HG03378 (cell line): ENCODE measurements around the gene AHNAK2.

Experiments used
- ATAC-seq: cut with Tn5 transposase; IDR thresholded peaks from one replicate; pipeline ENCODE4 v1.9.1; 2021; ENCODE audit warnings: mild to moderate bottlenecking, moderate library complexity; ENCODE audit not compliant: unreplicated experiment

AHNAK2 gene

DNA sequence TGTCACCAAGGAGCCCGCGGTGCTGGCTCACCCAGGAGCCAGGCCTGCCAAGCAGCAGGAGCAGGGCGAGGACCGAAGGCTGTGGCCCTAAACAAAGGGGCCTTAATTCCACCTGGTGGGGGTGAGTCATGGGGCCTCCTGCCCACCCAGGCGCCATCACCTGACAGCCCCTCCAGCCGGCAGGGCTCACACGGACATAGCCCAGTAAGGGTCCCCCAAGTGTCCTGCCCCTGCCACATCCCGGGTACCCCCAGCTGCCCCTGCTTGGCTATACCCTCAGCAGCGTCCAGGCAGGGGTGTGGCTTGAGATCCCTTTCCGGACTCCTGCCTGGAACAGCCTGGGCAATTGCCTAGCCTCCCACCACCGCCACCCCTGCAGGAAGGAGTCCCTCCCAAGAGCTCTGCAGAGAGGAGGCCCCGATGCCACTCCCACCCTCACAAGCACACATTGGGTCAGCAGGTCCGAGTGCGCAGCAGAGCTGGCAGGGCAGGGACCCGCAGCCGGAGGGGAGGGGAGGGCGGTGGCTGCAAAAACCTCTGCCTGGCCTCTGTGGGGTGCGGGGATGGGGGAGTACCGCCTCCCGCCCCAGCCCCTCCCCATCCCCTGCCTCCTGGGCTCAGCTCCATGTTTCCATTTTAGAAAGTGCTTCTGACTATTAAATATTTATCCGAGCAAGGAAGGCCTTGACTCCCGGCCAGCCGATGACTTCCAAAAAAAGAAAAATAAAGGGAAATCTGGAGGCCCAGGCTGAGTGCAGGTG is 4.6 kb downstream of the AHNAK2 start:
- no peak for ATAC-seq

DNA sequence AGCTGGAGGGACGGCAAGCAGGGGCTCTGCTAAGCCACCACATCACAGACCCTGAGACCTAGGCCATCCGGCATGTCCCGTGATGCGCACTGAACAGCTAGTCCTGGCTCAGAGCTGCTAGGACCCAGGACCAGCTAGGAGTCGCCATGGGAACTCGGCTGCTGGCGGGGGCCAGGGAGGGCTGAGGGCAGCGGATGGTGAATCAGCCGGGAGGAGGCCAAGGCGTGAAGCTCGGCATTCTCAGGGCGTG is 5.1 kb downstream of the AHNAK2 start:
- ATAC-seq = no peak

DNA sequence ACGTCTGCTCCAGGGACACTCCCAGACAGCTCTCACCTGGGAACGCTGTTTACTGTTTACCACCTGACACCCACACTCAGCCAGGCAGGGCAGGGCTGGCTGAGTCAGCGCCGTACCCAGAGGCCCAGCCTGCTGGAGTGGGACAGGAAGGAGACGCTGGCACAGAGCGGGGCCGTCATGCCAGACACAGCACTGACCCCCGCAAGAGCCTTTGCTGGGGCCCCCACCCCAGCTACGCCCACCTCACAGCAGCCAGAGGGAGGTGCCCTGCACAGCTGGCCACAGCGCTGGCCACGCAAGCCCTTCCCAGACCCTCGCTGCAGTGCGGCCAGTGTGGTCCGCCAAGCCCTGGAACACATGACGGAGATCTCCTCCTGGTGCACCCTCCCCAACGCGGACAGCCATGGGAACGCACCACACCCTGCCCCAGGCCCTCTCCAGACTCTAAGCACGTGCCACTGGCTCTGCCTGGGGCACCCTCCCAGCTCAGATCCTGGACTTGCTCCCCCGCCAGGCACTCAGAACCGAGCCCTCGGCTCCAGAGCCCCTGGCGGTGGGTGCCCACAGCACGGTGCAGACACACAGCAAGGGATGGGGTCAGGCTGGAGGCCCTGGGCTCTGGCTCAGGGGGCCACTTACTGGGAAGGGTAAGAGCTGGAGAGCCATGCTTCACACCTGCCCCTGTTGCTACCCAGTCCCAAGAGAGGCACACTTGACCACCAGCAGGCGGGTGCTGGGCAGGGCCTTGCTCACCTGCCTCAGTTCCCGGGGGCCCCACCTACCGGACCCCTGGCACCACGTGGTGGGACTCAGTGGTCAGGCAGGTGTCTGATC is 5.7 kb downstream of the AHNAK2 start:
- no peak for ATAC-seq

GRCh38 chr14:104971447-104972240 is 6.5 kb downstream of the AHNAK2 start:
- no peak for ATAC-seq

DNA sequence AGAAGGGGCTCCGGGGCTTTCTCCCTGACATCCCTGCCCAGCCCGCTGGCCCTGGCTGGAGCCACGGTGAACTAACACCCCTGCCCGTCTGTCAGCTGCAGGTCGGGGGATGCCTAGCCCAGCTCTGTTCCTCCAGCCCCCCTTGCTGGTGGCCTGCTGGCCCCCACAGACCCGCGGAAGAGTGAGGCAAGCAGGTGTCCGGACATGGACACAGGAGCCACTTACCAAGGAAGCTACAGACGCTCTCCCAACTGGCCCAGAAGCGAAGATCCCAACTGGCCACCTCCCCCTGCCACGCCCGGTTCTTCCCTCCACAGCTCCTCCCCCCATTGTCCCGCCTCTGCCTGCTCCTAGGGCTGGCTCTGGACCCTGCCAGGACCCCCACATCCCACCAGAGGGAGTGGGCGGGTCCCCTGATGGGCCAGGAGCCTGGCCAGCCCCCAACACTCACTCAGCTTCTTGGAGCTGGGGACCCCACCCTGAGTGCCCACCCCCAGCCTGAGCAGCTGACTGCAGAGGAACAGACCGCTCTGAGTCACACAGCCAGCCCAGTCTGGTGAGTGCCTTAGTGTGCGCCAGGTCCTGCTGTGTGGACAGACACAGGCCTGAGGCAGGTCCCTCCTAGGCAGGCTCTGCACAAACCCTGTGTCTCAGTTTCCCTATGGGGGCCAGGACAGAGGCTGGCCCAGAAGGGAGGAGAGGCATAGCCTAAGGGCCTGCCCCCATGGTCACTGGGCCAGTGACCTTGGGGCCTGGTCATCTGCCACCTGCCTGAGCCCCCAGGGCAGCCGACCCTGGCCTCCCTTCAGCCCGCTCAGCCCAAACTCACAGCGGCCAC is 7.7 kb downstream of the AHNAK2 start:
- ATAC-seq = no peak

GRCh38 chr14:104969741-104970230 is 8.4 kb downstream of the AHNAK2 start:
- ATAC-seq = no peak

- ATAC-seq = no peak
Measured at GRCh38 chr14:104968541-104969401, 9.4 kb downstream of the AHNAK2 start.

DNA sequence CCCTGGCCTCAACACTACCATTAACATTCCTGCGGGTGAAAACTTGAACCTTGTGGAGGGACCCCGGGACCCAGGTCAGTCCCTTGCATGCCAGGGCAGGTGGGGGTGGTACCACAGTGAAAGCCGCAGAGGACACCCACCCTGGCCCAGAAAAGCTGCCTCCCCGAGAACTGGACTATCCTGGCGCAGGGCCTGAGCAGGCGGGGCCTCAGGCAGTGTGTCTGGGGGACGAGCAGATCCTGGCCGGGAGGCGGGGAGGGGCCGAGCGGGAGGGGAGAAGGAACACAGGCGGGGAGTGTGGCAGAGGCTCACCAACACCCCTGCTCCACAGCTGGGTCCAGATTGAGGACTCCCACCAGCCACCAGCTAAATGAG is 10.0 kb downstream of the AHNAK2 start:
- no peak for ATAC-seq

DNA sequence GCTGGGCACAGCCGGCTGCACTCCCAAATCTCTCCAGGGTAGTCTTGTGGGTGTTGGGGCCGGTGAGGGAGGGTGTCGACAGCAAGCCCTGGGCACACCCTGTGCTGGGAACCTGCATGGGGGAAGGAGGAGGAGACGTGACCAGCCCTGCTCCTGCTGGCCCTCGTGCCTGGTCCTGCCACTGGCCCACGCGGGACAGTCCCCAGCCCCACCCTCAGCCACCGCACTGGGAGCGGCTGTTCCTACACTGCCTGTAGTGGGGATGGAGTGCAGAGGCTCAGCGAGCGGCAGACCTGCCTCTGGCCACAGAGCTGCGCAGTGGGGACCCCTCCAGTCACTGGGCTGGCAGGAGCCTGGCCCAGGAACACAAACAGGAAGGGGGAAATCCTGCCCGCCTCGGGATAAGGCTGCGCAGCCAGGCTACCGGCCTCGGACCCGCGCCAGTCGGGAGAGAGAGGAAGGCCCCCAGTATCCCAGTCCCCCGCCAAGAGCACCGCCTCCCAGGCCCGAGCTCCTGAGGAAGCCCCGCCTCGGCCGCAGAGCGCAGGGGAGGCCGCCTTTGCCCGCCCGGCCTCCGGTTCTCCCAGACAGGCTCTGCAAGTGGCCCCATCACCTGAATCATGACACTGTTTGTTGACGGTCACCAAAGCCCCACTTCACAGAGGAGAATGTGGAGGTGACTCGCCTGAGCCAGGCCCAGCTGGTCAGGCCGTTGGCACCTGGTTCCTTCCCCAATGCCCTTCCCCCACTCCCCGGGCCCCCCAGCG is 10.6 kb downstream of the AHNAK2 start:
- ATAC-seq = no peak

DNA sequence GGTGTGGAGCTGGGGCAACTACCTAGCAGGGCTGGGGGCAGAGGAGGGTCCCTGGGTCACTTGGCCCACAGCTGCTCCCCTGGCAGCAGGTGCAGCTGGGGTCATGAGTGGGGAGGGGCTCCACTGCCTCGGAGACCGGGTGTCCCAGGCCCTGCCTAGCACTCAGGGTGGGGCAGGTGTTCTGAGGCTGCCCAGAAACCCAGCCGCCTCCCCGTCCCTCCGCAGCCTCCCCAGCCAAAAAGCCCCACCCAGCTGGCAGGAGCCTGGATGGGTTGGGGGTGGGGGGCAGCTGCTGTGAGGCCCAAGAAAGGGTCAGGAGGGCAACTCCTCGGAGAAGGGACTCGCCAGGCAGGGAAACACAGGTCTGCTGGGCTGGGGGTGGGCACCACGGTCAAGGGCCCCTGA is 11.2 kb downstream of the AHNAK2 start:
- no peak for ATAC-seq

DNA sequence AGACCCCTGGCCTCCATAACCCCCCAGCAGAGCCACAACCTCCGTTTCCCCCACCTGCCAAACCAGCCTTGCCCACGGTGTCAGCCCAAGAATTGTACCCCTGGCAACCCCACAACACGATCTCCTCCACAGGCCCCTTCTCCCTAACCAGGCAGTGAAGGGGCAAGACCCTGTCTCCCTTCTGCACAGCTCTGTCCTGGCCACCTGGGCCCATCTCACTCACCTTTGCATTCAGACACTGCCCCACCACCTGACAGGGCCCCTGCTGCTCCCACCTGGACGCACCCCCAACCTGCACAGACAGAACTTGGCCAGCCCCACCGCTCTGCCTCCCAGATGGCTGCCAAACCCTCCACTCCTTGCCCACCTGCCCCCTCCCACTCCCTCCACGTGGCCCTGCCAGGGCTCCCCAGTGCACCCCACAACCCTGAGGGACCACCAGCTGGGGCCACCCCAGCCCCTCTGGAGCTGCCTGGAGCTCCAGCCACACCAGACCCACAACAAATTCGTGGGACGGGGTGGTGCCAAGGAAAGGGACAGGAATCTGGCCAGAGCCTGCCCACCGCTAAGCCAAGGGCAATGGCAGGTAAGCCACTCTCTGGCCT is 11.8 kb downstream of the AHNAK2 start:
- no peak for ATAC-seq

GRCh38 chr14:104965561-104966231 is 12.5 kb downstream of the AHNAK2 start:
- ATAC-seq = no peak

GRCh38 chr14:104964546-104964945 is 13.6 kb downstream of the AHNAK2 start:
- ATAC-seq = no peak

DNA sequence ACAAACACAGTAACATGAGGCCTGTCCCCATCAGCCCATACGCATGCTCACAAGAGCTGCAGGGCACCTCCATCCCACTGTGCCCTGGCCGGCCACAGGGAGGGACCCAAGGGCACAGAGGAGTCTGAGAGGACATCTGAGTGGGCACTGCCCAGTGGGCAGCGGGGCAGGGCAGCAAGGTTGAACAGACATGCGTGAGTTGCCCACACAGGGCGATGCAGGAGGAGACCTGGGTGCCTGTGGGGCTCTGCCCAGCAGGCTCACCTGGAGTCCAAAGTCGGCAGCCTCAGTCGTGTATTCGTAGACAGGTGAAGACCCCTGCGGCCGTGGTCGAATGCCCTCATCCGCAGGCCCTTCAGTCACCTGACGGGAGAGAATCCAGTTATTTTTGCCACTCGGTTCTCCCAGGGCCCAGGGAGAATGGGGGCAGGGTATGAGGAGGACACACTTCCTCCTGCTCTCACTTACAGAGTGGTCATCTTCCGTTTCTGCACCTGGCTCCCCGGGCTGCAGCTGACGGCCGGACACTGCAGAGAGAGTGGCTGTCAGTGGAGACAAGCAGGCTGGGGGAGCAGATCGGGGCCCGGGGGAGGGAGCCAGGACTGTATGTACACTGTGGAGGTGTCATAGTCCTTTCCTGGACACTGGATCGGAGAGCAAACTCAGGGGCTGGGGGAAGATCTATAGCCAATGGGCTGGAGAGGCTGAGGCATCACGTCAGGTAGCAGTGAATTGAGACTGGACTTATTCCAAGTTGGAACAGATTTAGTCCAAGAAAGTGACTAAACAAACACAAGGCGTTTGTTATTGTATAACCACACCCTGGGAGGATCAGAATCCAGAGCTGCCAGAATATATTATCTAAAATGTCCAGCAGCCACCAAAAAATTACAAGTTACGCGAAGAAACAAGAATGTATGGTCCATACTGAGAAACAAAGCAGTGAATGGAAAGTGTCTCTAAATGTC is 20.7 kb downstream of the AHNAK2 start:
- ATAC-seq = no peak

- no peak for ATAC-seq
Measured at GRCh38 chr14:104956290-104956890, 21.8 kb downstream of the AHNAK2 start.

DNA sequence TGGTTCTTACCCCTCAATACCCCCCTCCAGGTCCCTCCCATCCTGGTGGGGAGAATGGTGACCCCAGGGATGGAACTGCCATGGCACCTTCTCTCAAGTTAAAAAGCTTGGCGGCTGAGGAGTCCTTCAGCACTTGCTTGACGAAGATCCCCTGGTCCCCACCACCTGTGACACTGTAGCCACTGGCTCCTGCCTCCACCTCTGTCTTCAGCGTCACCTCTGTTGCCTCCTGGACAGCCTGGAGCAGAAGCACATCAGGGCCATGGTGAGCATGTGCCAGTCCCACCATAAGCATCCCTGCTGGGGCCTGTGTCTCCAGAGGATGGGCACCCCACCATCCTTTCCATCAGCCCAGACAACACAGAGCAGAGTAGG is 22.8 kb downstream of the AHNAK2 start:
- no peak for ATAC-seq
